Prostate gland (tissue), 2 donors: ENCODE data around the gene BMPR2. TPM values are rescaled to one million over a fixed set of nuclear protein-coding genes. Genes with fewer than 3 reads are reported as not detected.

Experiments used
- DNase-seq: peaks from one replicate; pipeline ENCODE4 v3.0.0-alpha.2; 2019; ENCODE audit warnings: low spot score
- H3K27ac ChIP-seq, 2 donors: fragments of 200-600 bp; sonication (generic); 2 replicates each; pipeline ENCODE4 v1.5.1; 2017 to 2019
- H3K27me3 ChIP-seq: fragments of 200-600 bp; sonication (generic); replicated peaks from 2 replicates; pipeline ENCODE4 v1.5.1; 2019; ENCODE audit not compliant: insufficient read depth
- H3K36me3 ChIP-seq, 2 donors: fragments of 200-600 bp; sonication (generic); 1 replicate in 1 of 2; 2 replicates in 1 of 2; pipeline versions ENCODE4 v1.5.1 to v1.8.1; 2017 to 2019
- H3K4me1 ChIP-seq: fragments of 200-600 bp; sonication (generic); replicated peaks from 2 replicates; pipeline ENCODE4 v1.5.1; 2019
- H3K4me3 ChIP-seq, 2 donors: fragments of 200-600 bp; sonication (generic); 2 replicates each; pipeline ENCODE4 v1.5.1; 2017 to 2019
- H3K9me3 ChIP-seq: fragments of 200-600 bp; sonication (generic); 2 replicates; pipeline ENCODE4 v1.5.1; 2017
- POLR2A ChIP-seq: fragments of 450-650 bp; IDR thresholded peaks from one replicate; pipeline ENCODE4 v1.6.1; 2016; ENCODE audit warnings: antibody characterized with exemption, mild to moderate bottlenecking
- POLR2AphosphoS5 ChIP-seq: sonication (generic); formaldehyde crosslinking; IDR thresholded peaks from one replicate; pipeline ENCODE4 v1.6.1; 2017; ENCODE audit warnings: antibody characterized with exemption
- WGBS: methylation state at CpG from one replicate; pipeline ENCODE4 v1.1.5; 2018; 5-methylcytosine and 5-hydroxymethylcytosine counted together
- intact Hi-C: fragments of 100-400 bp; cut with DNase I; formaldehyde crosslinking; loops from one replicate; pipeline ENCODE4 v1.14.2; 2022
- total RNA-seq, 2 donors: library from RNA; depleted of rRNA; stranded (reverse); fragments of >200 nt; gene quantifications; one replicate each; pipeline ENCODE4 v1.1.0, GENCODE V29; 2016
- TF ChIP-seq, protein P1 (sequence below), 4 experiments: fragments of 200-600 bp in 2 of 4; fragments of 450-650 bp in 2 of 4; sonication (generic) in 2 of 4; IDR thresholded peaks; 1 replicate in 3 of 4; 2 replicates in 1 of 4; pipeline ENCODE4 v1.5.1; 2016 to 2019; ENCODE audit warnings: antibody characterized with exemption in 4 of 4, mild to moderate bottlenecking in 2 of 4, moderate library complexity in 2 of 4

BMPR2 gene
- total RNA-seq, 2 donors from 2014 or later, result 41.1 to 69.9 TPM

DNA sequence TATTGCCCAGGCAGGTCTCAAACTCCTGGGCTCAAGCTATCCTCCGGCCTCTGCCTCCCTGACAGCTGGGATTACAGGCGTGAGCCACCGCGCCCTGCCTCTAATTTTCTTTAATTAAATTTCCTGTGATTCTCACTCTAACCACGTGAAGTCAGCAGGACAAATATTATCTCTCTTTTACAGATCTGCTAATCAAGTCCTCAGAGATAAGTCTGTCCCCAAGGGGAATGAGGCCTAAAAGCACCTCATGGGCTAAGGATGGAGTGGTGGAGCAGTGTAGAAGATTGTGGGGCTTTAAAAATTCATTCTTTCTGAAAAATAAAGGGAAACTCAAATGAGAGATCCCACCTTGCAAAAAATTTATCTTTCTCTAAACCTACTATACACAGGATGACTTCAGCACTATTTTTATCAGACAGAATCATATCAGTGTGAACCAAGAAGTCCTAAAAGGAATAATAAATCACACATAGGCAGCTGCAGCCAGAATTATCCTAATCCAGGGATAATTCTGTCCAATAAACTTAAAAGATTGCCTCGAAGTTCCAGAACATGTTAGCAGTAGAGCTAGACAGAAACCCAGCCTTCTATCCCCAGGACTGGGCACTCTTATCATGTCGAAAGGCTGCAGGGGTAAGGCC lies 38.3 kb upstream of the BMPR2 start:
- Histone ChIP-seq H3K27ac (no peak overlapping the region), H3K36me3 (no peaks in the 10 kb centered on the region), H3K27me3 (no peaks in the 10 kb centered on the region), H3K9me3 (no peaks in the 10 kb centered on the region), H3K4me3 (no peak overlapping the region), H3K4me1 (no peaks in the 10 kb centered on the region)
- TF ChIP-seq, protein P1, sequence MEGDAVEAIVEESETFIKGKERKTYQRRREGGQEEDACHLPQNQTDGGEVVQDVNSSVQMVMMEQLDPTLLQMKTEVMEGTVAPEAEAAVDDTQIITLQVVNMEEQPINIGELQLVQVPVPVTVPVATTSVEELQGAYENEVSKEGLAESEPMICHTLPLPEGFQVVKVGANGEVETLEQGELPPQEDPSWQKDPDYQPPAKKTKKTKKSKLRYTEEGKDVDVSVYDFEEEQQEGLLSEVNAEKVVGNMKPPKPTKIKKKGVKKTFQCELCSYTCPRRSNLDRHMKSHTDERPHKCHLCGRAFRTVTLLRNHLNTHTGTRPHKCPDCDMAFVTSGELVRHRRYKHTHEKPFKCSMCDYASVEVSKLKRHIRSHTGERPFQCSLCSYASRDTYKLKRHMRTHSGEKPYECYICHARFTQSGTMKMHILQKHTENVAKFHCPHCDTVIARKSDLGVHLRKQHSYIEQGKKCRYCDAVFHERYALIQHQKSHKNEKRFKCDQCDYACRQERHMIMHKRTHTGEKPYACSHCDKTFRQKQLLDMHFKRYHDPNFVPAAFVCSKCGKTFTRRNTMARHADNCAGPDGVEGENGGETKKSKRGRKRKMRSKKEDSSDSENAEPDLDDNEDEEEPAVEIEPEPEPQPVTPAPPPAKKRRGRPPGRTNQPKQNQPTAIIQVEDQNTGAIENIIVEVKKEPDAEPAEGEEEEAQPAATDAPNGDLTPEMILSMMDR (IDR thresholded peaks at IDR 0.05), result no peak
- no peak for TF ChIP-seq POLR2A
- no peak for TF ChIP-seq POLR2AphosphoS5
- 81% methylated on average over 7 of the region's 7 CpGs for WGBS
- intact Hi-C loops, result no loop called here
- DNase-seq, result no peak

DNA sequence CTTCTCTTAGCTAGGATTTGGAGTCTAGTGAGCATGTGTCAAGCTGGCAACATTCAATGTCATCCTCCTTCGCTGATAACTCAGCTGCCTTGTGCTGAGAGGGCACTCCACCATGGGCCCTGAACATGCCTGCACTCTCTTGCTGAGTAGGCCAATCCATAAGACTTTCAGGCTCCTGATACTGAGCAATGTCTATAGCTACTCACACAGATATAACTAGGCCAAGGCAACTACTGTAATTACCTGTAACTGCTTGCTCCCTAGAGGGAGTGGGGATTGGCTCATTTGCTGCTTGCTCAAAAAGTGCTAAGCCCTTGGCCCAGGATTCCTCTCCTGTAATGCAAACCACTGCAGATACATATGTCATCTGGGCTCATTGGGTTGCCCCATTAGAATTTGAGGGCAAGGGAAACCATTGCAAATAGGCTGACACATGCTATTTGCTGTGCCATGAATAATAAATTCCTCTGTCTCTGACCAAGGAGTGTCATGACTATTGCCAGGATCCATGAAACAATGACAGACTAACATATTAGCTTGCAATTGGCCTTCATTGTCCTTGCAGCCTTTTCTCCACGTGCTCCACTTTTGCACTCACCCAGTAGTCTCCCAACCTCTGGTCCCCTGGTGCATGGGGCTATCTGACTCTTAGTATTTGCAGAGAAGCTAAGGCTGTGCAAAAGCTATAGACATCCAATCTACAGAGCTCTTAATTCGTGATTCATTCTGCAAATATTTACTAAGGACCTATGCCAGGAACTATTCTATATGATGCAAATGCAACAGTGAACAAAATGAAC lies 36.9 kb upstream of the BMPR2 start:
- H3K4me1 ChIP-seq, result no peaks in the 10 kb centered on the region
- H3K36me3 ChIP-seq, result no peaks in the 10 kb centered on the region
- no peak overlapping the region for H3K4me3 ChIP-seq
- H3K9me3 ChIP-seq, result no peaks in the 10 kb centered on the region
- TF ChIP-seq POLR2A (no peak), POLR2AphosphoS5 (no peak)
- TF ChIP-seq, protein P1 (IDR thresholded peaks at IDR 0.05), result no peak
- intact Hi-C loops, result no loop called here
- no peak for DNase-seq
- H3K27me3 ChIP-seq, result no peaks in the 10 kb centered on the region
- WGBS, result 69% methylated on average over 3 of the region's 3 CpGs
- H3K27ac ChIP-seq, result no peak overlapping the region

DNA sequence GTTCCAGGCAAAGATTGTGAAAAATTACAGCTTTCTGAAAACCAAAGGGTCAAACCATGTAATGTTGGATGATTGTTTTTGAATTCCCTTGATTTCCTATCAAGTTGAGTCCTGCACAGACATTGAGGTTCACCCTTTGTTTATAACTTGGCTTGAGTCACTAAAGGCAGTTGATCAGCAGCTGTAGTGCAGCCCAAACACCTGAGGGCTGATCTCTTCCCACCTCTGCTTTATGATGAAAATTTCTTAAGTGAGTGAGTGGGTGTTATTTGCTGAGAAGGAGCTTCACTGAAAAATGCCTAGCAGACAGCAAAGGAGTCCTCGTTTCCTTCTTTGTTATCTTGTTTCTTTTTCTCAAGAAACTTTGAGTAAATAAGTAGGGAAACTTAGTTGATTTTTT lies 31.9 kb upstream of the BMPR2 start:
- Histone ChIP-seq H3K4me3 (no peak overlapping the region), H3K36me3 (no peaks in the 10 kb centered on the region), H3K9me3 (no peaks in the 10 kb centered on the region), H3K4me1 (no peaks in the 10 kb centered on the region), H3K27me3 (no peaks in the 10 kb centered on the region), H3K27ac (no peak overlapping the region)
- no peak for DNase-seq
- intact Hi-C loops, result no loop called here
- WGBS, result 24% methylated on average over 1 of the region's 1 CpG
- TF ChIP-seq, protein P1 (IDR thresholded peaks at IDR 0.05), result no peak
- TF ChIP-seq POLR2AphosphoS5 (no peak), POLR2A (no peak)

DNA sequence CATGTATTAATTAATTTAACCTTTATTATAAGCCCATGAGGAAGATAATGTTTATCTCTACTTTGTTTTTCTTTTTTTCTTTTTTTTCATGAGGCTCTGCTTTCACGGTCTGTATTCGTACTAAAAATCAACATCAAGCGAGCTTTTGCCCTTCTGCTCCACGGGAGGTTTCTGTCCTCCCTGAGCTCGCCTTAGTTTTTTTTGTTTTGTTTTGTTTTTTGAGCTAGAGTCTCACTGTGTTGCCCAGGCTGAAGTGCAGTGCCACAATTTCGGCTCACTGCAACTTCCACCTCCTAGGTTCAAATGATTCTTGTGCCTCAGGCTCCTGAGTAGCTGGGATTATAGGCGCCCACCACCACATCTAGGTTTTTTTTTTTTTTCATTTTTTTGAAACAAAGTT lies 29.9 kb upstream of the BMPR2 start:
- TF ChIP-seq POLR2A (no peak), POLR2AphosphoS5 (no peak)
- TF ChIP-seq, protein P1 (IDR thresholded peaks at IDR 0.05), result no peak
- no peak overlapping the region for H3K27ac ChIP-seq
- no peak for DNase-seq
- H3K4me1 ChIP-seq, result no peaks in the 10 kb centered on the region
- intact Hi-C loops, result no loop called here
- H3K36me3 ChIP-seq, result no peaks in the 10 kb centered on the region
- WGBS, result 97% methylated on average over 7 of the region's 7 CpGs
- no peak overlapping the region for H3K4me3 ChIP-seq
- H3K9me3 ChIP-seq, result no peaks in the 10 kb centered on the region
- H3K27me3 ChIP-seq, result no peaks in the 10 kb centered on the region

DNA sequence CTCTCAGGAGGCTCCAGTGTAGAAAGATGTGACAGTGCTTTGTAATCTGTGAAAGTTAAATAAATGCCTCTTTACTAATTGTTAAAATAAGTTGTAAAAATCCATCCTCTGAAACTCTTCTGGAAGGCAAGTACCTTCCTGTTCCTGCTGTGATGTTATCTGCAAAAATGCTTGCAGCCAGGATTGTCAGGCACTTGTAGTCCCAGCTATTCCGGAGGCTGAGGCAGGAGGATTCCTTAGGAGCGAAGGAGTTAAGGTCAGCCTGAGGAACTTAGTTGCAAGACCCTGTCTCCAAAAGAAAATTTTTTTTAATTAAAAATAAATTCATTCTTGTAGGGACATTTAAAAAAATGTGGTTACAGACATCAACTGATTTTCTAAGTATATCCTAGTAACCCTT lies 22.7 kb upstream of the BMPR2 start:
- Histone ChIP-seq H3K4me1 (no peaks in the 10 kb centered on the region), H3K27ac (no peak overlapping the region), H3K36me3 (no peaks in the 10 kb centered on the region), H3K4me3 (no peak overlapping the region), H3K27me3 (no peaks in the 10 kb centered on the region), H3K9me3 (no peaks in the 10 kb centered on the region)
- TF ChIP-seq POLR2AphosphoS5 (no peak), POLR2A (no peak)
- TF ChIP-seq, protein P1 (IDR thresholded peaks at IDR 0.05), result no peak
- WGBS, result 60% methylated on average over 2 of the region's 2 CpGs
- DNase-seq, result no peak
- intact Hi-C loops, result no loop called here
